Stimulated activated CD4-positive, alpha-beta T cell treated with anti-CD3 and anti-CD28 coated beads, TNF-alpha, amount 100 ng/mL, for 1 hour (primary cell): ENCODE data around the gene ATP8B3.

Experiments
- DNase-seq, 3 donors: peaks; one replicate each; pipeline ENCODE4 v3.0.0-alpha.2; 2020; ENCODE audit warnings: low read depth in 3 of 3, low spot score in 1 of 3

The ATP8B3 gene

DNA sequence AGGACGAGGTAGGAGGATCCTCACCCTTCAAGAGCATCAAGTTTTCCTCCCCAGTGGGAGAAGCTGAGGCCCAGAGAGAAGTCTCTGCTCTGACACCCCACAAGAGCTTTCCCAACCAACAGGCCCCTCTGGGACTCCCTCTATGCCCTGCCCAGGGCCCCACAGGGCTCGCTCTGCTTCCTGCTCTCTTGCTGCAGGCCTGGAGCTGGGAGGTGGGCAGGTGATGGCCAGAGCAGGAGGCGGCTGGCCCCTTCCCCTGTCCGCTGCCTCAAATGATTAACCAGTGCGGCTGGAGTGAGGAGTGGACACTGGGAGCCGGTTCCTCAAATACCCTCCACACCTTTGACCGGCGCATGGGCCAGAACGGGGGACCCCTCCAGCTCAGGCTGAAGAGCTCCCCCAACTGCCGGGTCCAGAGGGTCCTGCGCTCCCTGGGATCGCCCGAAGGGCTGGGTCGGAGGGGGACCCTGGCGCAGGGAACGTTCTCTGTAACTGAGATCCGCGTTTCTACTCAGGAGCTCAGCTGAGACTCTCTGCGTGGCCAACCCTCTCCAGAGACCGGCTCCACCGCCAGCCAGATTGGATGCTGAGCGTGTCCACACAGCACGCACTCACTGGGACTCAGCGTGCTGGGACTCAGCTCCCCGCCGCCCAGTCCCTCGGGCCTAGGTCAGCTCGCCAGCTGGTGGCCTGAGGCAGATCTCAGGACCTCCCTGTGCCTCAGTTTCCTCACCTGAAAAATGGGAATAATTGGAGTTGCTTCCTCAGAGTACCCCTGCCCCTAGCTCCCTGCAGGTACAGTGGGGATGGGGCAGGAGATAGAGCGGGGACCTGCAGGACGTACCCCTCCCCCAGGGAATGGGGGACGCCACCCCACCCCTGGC, 65.4 kb downstream of the ATP8B3 start:
- no peak for DNase-seq

DNA sequence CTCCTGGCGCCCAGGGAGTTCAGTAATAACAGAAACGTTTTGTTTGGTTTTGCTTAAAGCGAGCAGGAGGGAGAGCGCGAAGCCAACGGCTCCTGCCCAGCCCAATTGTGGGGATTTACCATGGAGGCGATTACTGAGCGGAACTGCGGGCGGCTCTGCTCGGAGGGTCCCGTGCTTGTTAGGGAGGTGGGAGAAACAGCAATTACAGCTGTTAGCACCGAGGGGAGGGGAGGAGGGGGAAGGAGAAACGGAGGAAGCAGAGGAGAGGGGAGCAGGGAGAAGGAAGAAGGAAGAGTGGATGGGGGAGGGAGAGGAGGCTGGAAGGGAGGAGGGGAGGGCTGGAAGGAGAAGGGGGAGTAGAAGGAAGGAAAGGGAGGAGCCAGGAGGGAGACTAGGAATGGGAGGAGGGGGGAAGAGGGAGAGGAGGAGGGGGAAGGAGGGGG, 66.5 kb downstream of the ATP8B3 start:
- DNase-seq = no peak

DNA sequence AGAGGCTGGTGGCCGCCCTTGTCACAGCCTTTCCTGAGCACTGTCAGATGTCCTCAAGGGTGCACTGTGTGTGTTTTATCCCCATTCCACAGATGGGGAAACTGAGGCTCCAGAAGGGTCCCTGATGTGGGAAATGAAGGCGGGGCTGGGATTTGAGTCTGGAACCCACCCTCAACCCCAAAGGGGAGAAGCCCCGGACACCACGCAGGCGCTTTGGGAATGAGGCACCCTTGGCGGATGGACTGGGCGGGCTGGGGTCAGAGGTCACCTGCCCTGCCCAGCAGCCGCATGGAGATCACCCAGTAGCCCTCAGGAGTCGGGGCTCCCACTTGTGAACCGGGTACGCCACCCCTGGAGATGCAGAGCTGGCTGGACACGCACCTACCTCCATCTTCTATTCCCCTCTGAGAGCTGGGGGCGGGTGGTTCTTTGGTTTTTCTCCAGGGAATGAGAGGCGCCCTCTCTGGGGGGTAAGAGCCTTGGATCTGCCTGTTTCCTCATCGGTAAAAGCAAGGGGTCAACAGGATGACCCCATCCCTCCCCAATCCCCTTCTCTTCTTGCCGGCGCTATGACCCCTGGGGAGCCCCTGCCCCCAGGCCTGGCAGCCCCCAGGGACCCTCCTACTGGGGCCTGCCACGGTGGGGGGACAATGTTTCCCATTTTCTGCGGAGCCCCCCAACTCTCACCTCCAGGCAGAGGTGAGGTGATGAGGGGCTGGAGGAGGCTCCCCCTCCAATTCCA, 67.1 kb downstream of the ATP8B3 start:
- no peak for DNase-seq

DNA sequence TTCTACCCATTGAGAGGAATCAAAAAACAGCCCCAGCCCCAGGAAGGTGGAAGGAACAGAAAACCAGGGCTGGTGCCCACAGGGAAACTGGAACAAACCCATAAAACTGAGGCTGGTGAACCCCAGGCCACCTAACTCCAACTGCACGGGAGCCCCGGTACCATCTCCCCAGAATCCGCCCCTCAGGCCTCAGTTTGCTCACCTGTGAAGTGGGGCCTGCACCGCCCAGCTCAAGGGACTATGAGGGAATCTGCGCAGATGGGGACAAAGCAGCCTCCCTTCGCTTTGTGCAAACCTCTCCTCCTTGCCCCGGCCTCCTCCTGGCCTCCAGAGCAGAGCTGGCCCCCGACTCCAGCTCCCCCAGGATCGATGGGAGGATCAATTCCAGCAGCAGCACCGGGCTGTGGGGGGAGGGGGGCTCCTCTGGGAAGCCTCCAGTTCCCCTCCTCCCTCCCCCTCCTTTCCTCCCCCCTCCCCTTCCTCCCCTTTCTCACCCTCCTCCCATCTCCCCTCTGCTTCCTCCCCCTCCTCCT, 67.9 kb downstream of the ATP8B3 start:
- no peak for DNase-seq

DNA sequence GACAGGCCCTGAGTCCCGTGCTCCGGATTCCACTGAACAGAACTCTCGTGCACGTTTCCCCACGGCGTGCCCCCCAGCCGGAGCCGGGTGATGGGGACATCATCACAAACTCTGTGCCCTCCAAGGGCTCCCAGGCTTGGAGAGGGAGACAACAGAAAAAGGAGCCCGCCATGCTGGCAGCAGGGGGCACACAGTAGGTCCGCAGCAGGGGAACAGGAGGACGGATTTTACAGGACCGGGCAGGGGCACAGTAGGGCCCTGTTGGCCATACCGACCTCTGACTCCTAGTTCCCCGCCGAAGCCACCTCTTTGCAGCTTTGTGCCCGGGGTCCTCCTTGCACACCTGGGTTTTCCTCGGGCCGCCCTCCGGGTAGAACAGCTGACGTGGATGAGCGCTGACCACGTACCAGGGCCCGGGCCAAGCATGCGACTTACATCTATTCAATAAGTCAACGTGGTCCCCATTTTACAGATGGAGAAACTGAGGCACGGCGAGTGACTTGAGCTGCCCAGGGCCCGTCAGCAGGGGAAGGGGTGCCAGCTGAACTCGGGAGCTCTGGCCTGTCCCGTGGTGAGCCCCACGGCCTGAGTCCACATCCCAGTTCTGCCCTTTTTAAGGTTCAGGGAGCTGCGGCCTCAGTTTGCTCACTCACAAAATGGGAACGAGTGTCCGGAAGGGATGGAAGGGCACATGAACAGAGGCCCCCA, 68.9 kb downstream of the ATP8B3 start:
- no peak for DNase-seq

DNA sequence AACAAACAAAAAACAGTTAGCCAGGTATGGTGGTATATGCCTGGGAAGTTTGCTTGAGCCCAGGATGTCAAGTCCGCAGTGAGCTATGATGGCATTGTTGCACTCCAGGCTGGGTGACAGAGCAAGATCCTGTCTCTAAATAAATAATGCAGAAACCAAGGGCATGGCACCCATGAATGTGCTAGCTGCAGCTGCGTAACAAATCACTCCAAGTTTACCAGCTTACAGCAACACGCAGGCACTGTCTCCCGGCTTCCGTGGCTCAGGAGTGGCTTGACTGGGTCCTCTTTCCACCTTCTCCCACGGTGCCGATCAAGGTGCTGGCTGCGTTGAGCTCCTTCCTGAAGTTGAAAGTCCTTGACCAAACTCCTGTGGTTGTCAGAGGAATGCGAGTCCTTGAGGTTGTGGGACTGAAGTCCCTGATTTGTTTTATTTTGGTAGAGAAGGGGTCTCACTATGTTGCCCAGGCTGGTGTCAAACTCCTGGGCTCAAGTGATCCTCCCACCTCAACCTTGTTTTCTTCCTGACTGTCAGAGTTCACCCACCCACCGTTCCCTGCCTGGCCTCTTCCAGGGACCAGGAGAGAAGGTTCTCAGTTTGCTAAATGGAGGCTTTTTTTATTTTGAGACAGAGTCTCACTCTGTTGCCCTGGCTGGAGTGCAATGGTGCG, 72.0 kb downstream of the ATP8B3 start:
- no peak for DNase-seq

DNA sequence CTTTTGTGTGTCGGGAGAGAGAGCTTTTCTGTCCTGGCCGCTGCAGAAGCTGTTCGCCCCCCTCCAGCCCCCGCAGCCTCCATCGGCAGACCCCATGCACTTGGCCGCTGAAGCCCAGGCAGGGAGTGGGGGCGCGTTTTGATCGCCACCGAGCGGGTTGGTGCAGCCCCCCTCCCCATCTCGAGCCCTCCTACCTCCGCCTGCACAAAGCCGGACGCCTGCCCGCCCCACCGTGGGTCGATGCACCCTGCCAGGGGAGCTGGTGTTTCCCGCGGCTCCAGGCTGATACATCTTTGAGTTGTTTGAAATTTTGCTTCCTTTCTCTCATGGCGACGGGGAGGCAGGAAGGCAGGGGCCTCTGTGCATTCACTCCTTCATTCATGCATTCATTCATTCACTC, 75.1 kb downstream of the ATP8B3 start:
- no peak for DNase-seq

DNA sequence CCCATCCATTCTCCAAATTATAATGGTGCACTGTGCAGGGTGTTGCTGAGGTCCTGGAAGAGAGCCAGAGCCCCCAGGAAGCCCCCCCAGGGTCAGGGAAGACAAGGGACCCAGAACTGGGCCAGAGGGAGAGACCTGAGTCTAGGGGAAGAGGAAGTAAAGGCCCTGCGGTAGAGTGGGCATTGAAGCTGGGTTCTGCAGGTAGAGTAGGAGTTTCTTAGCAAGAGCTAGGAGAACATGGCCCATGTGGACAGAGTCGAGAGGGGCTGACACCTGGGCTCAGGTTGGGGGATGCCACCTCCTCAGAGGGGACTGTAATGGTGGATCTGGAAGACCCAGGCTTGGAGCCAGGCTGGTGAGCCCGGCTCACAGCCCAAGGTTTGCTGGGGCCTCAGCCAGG, 75.8 kb downstream of the ATP8B3 start:
- DNase-seq = no peak

DNA sequence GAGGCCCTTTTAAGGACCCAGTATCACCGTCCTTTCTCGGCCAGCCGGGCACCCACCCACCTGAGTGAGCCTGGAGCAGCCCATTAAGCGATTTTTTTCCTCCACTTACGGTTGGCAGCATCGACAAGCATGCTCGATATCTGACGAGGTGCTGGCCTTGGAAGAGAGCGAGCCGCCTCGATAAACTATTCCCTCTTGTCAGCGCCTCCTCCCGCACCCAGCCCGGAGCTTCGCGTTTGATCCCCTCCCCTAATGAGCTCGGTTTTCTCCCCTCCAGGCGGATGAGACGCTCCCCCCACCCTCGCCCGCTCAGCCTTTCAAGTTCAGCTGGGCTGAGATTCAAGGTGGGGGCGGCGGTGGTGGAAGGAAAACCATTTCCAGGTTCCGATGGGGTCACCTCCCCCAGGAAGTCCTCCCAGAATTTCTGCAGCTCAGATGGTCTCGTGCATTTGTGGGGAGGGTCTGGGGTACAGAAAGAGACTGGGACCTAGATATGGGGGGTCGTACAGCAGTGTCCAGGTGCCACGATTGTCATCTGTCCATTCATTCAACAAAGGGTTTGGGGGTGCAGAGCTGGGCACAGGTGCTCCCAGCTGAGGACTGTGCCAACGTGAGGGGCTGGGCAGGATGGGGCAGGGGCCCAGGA, 77.6 kb downstream of the ATP8B3 start:
- DNase-seq = no peak
